ENCODE results near the gene CFAP298.
"Not testable (repeated sequence)": the region's sequence is repeated elsewhere in the genome, so short reads cannot be mapped to it uniquely, and the experiment has no call there.

Gene CFAP298

DNA sequence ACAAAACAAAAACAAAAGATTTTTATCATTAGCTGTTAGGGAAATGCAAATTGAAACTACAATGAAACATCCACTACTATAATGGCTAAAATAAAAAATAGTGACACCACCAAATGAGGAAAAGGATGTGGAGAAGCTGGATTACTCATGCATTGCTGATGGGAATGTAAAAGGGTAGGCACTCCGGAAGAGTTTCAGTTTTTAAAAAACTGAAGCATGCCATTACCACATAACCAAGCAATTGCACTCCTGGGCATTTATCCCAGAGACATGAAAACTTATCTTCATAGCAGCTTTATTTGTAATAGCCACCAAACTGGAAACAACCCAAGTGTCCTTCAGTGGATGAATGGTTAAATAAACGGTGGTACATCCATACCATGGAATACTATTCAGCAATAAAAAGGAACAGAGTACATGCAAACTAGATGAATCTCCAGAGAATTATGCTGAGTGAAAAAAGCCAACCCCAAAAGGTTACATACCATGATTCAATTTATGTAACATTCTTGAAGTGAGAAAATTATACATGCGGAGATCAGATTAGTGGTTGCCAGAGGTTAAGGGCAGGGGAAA, 14.5 kb upstream of the CFAP298 start:
- no peak for ATAC-seq
- TF ChIP-seq, protein P1, sequence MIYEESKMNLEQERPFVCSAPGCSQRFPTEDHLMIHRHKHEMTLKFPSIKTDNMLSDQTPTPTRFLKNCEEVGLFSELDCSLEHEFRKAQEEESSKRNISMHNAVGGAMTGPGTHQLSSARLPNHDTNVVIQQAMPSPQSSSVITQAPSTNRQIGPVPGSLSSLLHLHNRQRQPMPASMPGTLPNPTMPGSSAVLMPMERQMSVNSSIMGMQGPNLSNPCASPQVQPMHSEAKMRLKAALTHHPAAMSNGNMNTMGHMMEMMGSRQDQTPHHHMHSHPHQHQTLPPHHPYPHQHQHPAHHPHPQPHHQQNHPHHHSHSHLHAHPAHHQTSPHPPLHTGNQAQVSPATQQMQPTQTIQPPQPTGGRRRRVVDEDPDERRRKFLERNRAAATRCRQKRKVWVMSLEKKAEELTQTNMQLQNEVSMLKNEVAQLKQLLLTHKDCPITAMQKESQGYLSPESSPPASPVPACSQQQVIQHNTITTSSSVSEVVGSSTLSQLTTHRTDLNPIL (CRISPR knock-in tag; IDR thresholded peaks at IDR 0.05; ENCODE audit: low read depth) = no peak
- peak; percentile 95 for TF ChIP-seq ZNF8 (CRISPR knock-in tag; IDR thresholded peaks at IDR 0.05)

DNA sequence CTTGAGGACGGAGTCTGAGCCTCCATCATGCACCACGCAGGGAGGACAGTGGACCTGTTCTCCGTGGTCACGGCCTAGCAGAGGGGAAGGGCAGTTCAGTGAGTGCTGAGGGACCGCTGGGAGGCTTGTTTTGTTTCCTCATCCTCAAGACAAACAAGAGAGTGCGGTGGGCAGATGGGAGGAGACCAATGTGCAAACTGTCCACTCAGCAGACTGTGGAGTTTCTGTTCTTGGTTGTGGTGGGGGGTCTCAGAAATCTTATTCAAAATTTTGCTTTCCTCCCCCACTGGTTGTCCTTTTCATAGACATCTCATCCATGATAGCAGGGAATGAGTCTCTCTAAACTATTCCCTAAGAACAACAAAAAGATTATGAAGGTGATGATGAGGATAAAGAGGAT, 6.0 kb upstream of the CFAP298 start:
- ATAC-seq = not testable (repeated sequence)

DNA sequence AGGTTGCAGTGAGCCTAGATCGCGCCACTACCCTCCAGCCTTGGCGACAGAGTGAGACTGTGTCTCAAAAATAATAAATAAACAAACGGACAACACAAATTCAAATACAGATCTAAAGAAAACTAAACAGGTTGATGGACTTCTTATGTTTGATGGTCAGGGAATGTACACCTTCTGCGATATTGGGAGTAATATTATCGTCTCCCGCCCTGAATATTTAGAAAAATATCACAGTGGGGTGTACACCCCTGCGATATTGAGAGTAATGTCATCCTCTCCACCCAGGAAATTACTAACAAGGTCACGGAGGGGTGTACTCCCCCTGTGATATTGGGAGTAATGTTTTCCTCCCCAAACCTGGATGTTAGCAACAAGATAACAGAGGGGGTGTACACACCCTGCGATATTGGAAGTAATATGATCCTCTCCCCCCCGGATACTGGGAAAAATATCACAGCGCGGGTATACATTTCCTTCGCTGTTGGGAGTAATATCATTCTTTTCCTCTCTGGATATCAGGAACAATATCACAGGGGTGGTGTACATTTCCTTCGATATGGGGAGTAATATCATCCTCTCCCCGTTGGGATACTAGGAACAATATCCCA, 1.4 kb upstream of the CFAP298 start:
- no peak; the same call in 2 of the 3 replicates for ATAC-seq
- TF ChIP-seq RARB (CRISPR knock-in tag; IDR thresholded peaks at IDR 0.05) (no peak), PPARA (CRISPR knock-in tag; IDR thresholded peaks at IDR 0.05; ENCODE audit: borderline replicate concordance) (no peak)
- TF ChIP-seq, protein P2, sequence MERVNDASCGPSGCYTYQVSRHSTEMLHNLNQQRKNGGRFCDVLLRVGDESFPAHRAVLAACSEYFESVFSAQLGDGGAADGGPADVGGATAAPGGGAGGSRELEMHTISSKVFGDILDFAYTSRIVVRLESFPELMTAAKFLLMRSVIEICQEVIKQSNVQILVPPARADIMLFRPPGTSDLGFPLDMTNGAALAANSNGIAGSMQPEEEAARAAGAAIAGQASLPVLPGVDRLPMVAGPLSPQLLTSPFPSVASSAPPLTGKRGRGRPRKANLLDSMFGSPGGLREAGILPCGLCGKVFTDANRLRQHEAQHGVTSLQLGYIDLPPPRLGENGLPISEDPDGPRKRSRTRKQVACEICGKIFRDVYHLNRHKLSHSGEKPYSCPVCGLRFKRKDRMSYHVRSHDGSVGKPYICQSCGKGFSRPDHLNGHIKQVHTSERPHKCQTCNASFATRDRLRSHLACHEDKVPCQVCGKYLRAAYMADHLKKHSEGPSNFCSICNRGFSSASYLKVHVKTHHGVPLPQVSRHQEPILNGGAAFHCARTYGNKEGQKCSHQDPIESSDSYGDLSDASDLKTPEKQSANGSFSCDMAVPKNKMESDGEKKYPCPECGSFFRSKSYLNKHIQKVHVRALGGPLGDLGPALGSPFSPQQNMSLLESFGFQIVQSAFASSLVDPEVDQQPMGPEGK (CRISPR knock-in tag; IDR thresholded peaks at IDR 0.05; ENCODE audit: borderline replicate concordance) = no peak

GRCh38 chr21:32612999-32613337, 791 bp upstream of the CFAP298 start:
- TF ChIP-seq OSR1 (CRISPR knock-in tag; IDR thresholded peaks at IDR 0.05) (no peak), TSHZ2 (CRISPR knock-in tag; IDR thresholded peaks at IDR 0.05) (peak; percentile 14; the same call in 1 of the 2 replicates), ZFP30 (CRISPR knock-in tag; IDR thresholded peaks at IDR 0.05) (no peak), ZNF565 (CRISPR knock-in tag; conservative IDR thresholded peaks at IDR 0.05; ENCODE audit: low read depth) (no peak), TCF4 (CRISPR knock-in tag; IDR thresholded peaks at IDR 0.05; ENCODE audit: borderline replicate concordance) (no peak), PPARA (CRISPR knock-in tag; IDR thresholded peaks at IDR 0.05; ENCODE audit: borderline replicate concordance) (no peak), ISL1 (CRISPR knock-in tag; IDR thresholded peaks at IDR 0.05) (no peak), BACH2 (CRISPR knock-in tag; IDR thresholded peaks at IDR 0.05; ENCODE audit: borderline replicate concordance) (no peak)
- peak; percentile 39 for ATAC-seq

DNA sequence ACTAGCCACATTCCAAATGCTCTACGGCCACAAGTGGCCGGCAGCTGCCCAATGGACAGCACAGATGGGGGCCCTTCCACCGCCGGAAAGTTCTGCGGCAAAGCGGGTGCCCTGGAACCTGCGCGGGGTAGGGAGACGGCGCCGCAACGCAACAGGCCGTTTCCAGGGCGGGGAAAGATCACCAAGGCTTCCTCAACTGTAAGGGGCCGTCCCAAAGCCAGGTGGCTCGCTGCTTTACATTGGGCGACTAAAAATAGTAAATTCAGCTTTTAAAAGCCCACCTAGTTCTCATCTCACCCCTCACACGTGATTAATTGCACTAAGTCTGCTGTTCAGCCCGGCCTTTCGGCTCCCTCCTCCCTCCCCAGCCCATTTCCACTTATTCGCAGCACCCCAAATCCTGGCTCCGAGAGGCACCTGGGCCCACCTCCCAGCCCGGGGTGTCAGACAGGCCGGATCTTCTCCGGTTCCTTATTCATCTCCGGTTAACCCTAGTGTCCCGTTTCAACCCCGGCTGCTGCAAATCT, 643 bp downstream of the CFAP298 start:
- peak; percentile 37 for ATAC-seq
- TF ChIP-seq ZNF565 (CRISPR knock-in tag; conservative IDR thresholded peaks at IDR 0.05; ENCODE audit: low read depth) (no peak), ISL1 (CRISPR knock-in tag; IDR thresholded peaks at IDR 0.05) (no peak), ZNF8 (CRISPR knock-in tag; IDR thresholded peaks at IDR 0.05) (no peak), TCF4 (CRISPR knock-in tag; IDR thresholded peaks at IDR 0.05; ENCODE audit: borderline replicate concordance) (no peak), PPARA (CRISPR knock-in tag; IDR thresholded peaks at IDR 0.05; ENCODE audit: borderline replicate concordance) (no peak), GLIS3 (CRISPR knock-in tag; IDR thresholded peaks at IDR 0.05) (no peak), TOX (CRISPR knock-in tag; IDR thresholded peaks at IDR 0.05; ENCODE audit: borderline replicate concordance) (no peak), ZNF70 (CRISPR knock-in tag; IDR thresholded peaks at IDR 0.05) (no peak), ZC3H10 (CRISPR knock-in tag; IDR thresholded peaks at IDR 0.05) (no peak), ARNTL (CRISPR knock-in tag; IDR thresholded peaks at IDR 0.05; ENCODE audit: borderline replicate concordance, low read depth) (no peak), ZFP3 (CRISPR knock-in tag; IDR thresholded peaks at IDR 0.05) (no peak), TSHZ2 (CRISPR knock-in tag; IDR thresholded peaks at IDR 0.05) (no peak)
- TF ChIP-seq, protein P3, sequence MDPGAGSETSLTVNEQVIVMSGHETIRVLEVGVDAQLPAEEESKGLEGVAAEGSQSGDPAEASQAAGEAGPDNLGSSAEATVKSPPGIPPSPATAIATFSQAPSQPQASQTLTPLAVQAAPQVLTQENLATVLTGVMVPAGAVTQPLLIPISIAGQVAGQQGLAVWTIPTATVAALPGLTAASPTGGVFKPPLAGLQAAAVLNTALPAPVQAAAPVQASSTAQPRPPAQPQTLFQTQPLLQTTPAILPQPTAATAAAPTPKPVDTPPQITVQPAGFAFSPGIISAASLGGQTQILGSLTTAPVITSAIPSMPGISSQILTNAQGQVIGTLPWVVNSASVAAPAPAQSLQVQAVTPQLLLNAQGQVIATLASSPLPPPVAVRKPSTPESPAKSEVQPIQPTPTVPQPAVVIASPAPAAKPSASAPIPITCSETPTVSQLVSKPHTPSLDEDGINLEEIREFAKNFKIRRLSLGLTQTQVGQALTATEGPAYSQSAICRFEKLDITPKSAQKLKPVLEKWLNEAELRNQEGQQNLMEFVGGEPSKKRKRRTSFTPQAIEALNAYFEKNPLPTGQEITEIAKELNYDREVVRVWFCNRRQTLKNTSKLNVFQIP (CRISPR knock-in tag; IDR thresholded peaks at IDR 0.05; ENCODE audit: borderline replicate concordance, low read depth) = no peak
- TF ChIP-seq, protein P4, sequence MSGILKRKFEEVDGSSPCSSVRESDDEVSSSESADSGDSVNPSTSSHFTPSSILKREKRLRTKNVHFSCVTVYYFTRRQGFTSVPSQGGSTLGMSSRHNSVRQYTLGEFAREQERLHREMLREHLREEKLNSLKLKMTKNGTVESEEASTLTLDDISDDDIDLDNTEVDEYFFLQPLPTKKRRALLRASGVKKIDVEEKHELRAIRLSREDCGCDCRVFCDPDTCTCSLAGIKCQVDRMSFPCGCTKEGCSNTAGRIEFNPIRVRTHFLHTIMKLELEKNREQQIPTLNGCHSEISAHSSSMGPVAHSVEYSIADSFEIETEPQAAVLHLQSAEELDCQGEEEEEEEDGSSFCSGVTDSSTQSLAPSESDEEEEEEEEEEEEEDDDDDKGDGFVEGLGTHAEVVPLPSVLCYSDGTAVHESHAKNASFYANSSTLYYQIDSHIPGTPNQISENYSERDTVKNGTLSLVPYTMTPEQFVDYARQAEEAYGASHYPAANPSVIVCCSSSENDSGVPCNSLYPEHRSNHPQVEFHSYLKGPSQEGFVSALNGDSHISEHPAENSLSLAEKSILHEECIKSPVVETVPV (CRISPR knock-in tag; IDR thresholded peaks at IDR 0.05) = no peak

Measured in SK-N-SH treated with all-trans-retinoic acid at 6 μM for 48 hours (cell line).